NCI-H2107 (cell line): ENCODE data around the gene CPZ.

Source experiments
- DNase-seq: peaks from one replicate; lab custom pipeline; 2025; lab: John Stamatoyannopoulos, UW

Gene CPZ

GRCh38 chr4:8592366-8593263 is at the start of gene CPZ:
TSS of gene CPZ (plus strand) at chr4:8592765. CDS start at chr4:8592834, 69 bp downstream.
- no peak for DNase-seq

- DNase-seq, result no peak
Observed at GRCh38 chr4:8542776-8543525, 49.6 kb upstream of the CPZ start.

- no peak for DNase-seq
Observed at GRCh38 chr4:8543623-8544022, 48.9 kb upstream of the CPZ start.

GRCh38 chr4:8544282-8544681 is 48.3 kb upstream of the CPZ start:
- DNase-seq, result no peak

GRCh38 chr4:8544741-8545438 is 47.7 kb upstream of the CPZ start:
- DNase-seq, result no peak

- DNase-seq, result no peak
Observed at GRCh38 chr4:8545439-8545765, 47.2 kb upstream of the CPZ start.

GRCh38 chr4:8546766-8547107 is 45.8 kb upstream of the CPZ start:
- DNase-seq, result no peak

GRCh38 chr4:8547108-8547911 is 45.3 kb upstream of the CPZ start:
- DNase-seq, result no peak

- no peak for DNase-seq
Observed at GRCh38 chr4:8547912-8548730, 44.4 kb upstream of the CPZ start.

- no peak for DNase-seq
Observed at GRCh38 chr4:8548731-8549351, 43.7 kb upstream of the CPZ start.

- no peak for DNase-seq
Observed at GRCh38 chr4:8549352-8549931, 43.1 kb upstream of the CPZ start.

GRCh38 chr4:8550691-8551090 is 41.9 kb upstream of the CPZ start:
- DNase-seq, result no peak

GRCh38 chr4:8552024-8552423 is 40.5 kb upstream of the CPZ start:
- DNase-seq, result no peak

- no peak for DNase-seq
Observed at GRCh38 chr4:8552581-8553205, 39.9 kb upstream of the CPZ start.

GRCh38 chr4:8553216-8553615 is 39.3 kb upstream of the CPZ start:
- no peak for DNase-seq

- DNase-seq, result no peak
Observed at GRCh38 chr4:8553991-8554405, 38.6 kb upstream of the CPZ start.

- DNase-seq, result no peak
Observed at GRCh38 chr4:8554555-8555100, 37.9 kb upstream of the CPZ start.

GRCh38 chr4:8555716-8556115 is 36.8 kb upstream of the CPZ start:
- no peak for DNase-seq

- DNase-seq, result no peak
Observed at GRCh38 chr4:8556341-8557150, 36.0 kb upstream of the CPZ start.
